HG03196 (cell line): Measurements from ENCODE around the gene NXF1.

Experiments
- ATAC-seq: cut with Tn5 transposase; IDR thresholded peaks from one replicate; pipeline ENCODE4 v1.9.1; 2021; ENCODE audit not compliant: unreplicated experiment

The NXF1 gene

GRCh38 chr11:62747475-62748160 lies 57.6 kb downstream of the NXF1 start:
- ATAC-seq, result no peak
